Endothelial cell of umbilical vein (primary cell): Measurements from ENCODE around the gene SCO2. TPM values are rescaled to one million over a fixed set of nuclear protein-coding genes. Genes with fewer than 3 reads are reported as not detected.

Experiments used
- BruUV-seq: library from RNA; stranded (reverse); fragments of 400-500 nt; replicated peaks from 2 replicates; lab custom pipeline; 2021; lab: Mats Ljungman, UMichigan
- CTCF ChIA-PET: fragments of 300-600, 350-600 bp; sonication (Branson Sonifier 250); formaldehyde crosslinking; loops from one replicate; lab custom pipeline; 2021; ENCODE audit warnings: antibody characterized with exemption, inconsistent platforms; lab: Charles Lee
- POLR2A ChIA-PET: fragments of 300-600, 350-600 bp; sonication (Branson Sonifier 250); formaldehyde crosslinking; loops from one replicate; lab custom pipeline; 2021; ENCODE audit warnings: antibody characterized with exemption, inconsistent platforms; lab: Charles Lee
- DNase-seq: peaks from one replicate; pipeline ENCODE4 v3.0.0-alpha.2; 2011; ENCODE audit warnings: low read depth, low spot score
- FAIRE-seq: peaks from 2 replicates; lab custom pipeline; 2011; peaks lifted over from hg19 to GRCh38; lab: Jason Lieb, UNC
- H2AFZ ChIP-seq: 2 replicates; pipeline ENCODE4 v1.6.0; 2012; ENCODE audit warnings: low read depth, low read length, control low read depth, inconsistent platforms
- H3K27ac ChIP-seq: 2 replicates; pipeline ENCODE4 v1.5.1; 2011; ENCODE audit warnings: low read depth, mild to moderate bottlenecking, control low read depth, low read length, moderate library complexity; ENCODE audit not compliant: insufficient read depth
- H3K27me3 ChIP-seq, 2 experiments: 2 replicates each; pipeline versions ENCODE4 v1.6.0 to v1.6.1; 2011; ENCODE audit warnings: low read length in 2 of 2, mixed read lengths in 1 of 2; ENCODE audit not compliant: control insufficient read depth in 2 of 2, insufficient read depth in 2 of 2
- H3K36me3 ChIP-seq, 2 experiments: 2 replicates in 1 of 2; 3 replicates in 1 of 2; pipeline ENCODE4 v1.5.1; 2011; ENCODE audit warnings: low read length in 2 of 2, mild to moderate bottlenecking in 1 of 2, moderate library complexity in 1 of 2; ENCODE audit not compliant: control insufficient read depth in 2 of 2, insufficient read depth in 2 of 2; ENCODE audit errors: extremely low read depth in 1 of 2
- H3K4me1 ChIP-seq: 3 replicates; pipeline ENCODE4 v1.5.1; 2011; ENCODE audit warnings: mild to moderate bottlenecking, low read length; ENCODE audit not compliant: control insufficient read depth, insufficient read depth; ENCODE audit errors: extremely low read depth
- H3K4me2 ChIP-seq: 2 replicates; pipeline ENCODE4 v1.6.1; 2011; ENCODE audit warnings: low read length, control low read depth, mixed read lengths; ENCODE audit not compliant: insufficient read depth
- H3K4me3 ChIP-seq, 3 experiments: fragments of 200-600 bp in 1 of 3; sonication (generic), shearing (Covaris generic) in 1 of 3; replicated peaks in 1 of 3; 2 replicates each; pipeline ENCODE4 v1.5.1; 2011 to 2016; ENCODE audit warnings: control low read depth in 3 of 3, low read length in 3 of 3, mild to moderate bottlenecking in 2 of 3, inconsistent platforms in 1 of 3, low read depth in 1 of 3, moderate library complexity in 1 of 3; ENCODE audit not compliant: insufficient read depth in 1 of 3
- H3K79me2 ChIP-seq: 2 replicates; pipeline ENCODE4 v1.6.0; 2012; ENCODE audit warnings: low read length, inconsistent platforms; ENCODE audit not compliant: control insufficient read depth, insufficient read depth
- H3K9ac ChIP-seq: replicated peaks from 2 replicates; pipeline ENCODE3; 2011; ENCODE audit warnings: low read length, control low read depth; ENCODE audit not compliant: insufficient read depth; ENCODE audit errors: extremely low read depth
- H3K9me1 ChIP-seq: replicated peaks from 3 replicates; pipeline ENCODE4 v1.6.0; 2011; ENCODE audit warnings: mild to moderate bottlenecking, low read length; ENCODE audit not compliant: control insufficient read depth, insufficient read depth; ENCODE audit errors: extremely low read depth
- H3K9me3 ChIP-seq: replicated peaks from 2 replicates; pipeline ENCODE4 v1.5.1; 2012; ENCODE audit warnings: low read length, inconsistent platforms; ENCODE audit not compliant: control insufficient read depth, insufficient read depth
- H4K20me1 ChIP-seq: replicated peaks from 2 replicates; pipeline ENCODE3; 2011; ENCODE audit warnings: mild to moderate bottlenecking, low read length; ENCODE audit not compliant: control insufficient read depth, insufficient read depth; ENCODE audit errors: extremely low read depth
- CTCF ChIP-seq, 2 donors: IDR thresholded peaks; 1 replicate in 1 of 2; 2 replicates in 1 of 2; pipeline ENCODE4 v1.5.1; 2011; ENCODE audit warnings: low read length in 2 of 2, mild to moderate bottlenecking in 2 of 2, moderate library complexity in 2 of 2, control low read depth in 1 of 2, inconsistent platforms in 1 of 2, low read depth in 1 of 2; ENCODE audit not compliant: insufficient read depth in 1 of 2; ENCODE audit errors: extremely low read depth in 1 of 2
- EZH2 ChIP-seq: IDR thresholded peaks from 2 replicates; pipeline ENCODE4 v1.6.1; 2012; ENCODE audit warnings: borderline replicate concordance, low read depth, mild to moderate bottlenecking, moderate library complexity, low read length, inconsistent platforms; ENCODE audit not compliant: severe bottlenecking
- FOS ChIP-seq: IDR thresholded peaks from 2 replicates; pipeline ENCODE4 v1.6.1; 2011; ENCODE audit warnings: mild to moderate bottlenecking, low read length, moderate library complexity, borderline replicate concordance; ENCODE audit not compliant: insufficient read depth
- JUN ChIP-seq: IDR thresholded peaks from 2 replicates; pipeline ENCODE4 v1.6.1; 2011; ENCODE audit warnings: borderline replicate concordance, low read depth; ENCODE audit not compliant: insufficient read length, insufficient read depth
- MAX ChIP-seq: IDR thresholded peaks from 2 replicates; pipeline ENCODE4 v1.6.1; 2011; ENCODE audit not compliant: insufficient read depth, insufficient read length
- MYC ChIP-seq: IDR thresholded peaks from one replicate; pipeline ENCODE4 v1.6.1; 2011; ENCODE audit warnings: mild to moderate bottlenecking, low read depth, low read length
- POLR2A ChIP-seq: IDR thresholded peaks from 2 replicates; pipeline ENCODE4 v1.6.1; 2012; ENCODE audit warnings: low read depth, mild to moderate bottlenecking, control low read depth, low read length
- POLR2AphosphoS5 ChIP-seq: IDR thresholded peaks from 2 replicates; pipeline ENCODE4 v1.6.1; 2012; ENCODE audit warnings: low read depth, mild to moderate bottlenecking, control low read depth, low read length, moderate library complexity; ENCODE audit not compliant: insufficient read depth
- dilution Hi-C: fragments of 300-500 bp; cut with MboI; formaldehyde crosslinking; loops from one replicate; pipeline ENCODE4 v1.15.0; 2019; ENCODE audit warnings: low sequenced_read_pairs; ENCODE audit not compliant: extremely low pct_ligation_motif_present
- intact Hi-C: fragments of 100-400 bp; cut with micrococcal nuclease; formaldehyde crosslinking; loops from one replicate; pipeline ENCODE4 v1.10.0; 2022
- polyA plus RNA-seq, 4 experiments: library from polyadenylated mRNA; depleted of rRNA in 3 of 4; stranded (reverse) in 3 of 4; unstranded in 1 of 4; fragments of >200 nt; gene quantifications; 2 replicates each; pipeline versions ENCODE4 v1.2.1 to v1.2.3, GENCODE V29; 2011 to 2012; ENCODE audit warnings: missing spikeins in 1 of 4
- total RNA-seq: library from RNA; stranded (reverse); gene quantifications from 2 replicates; pipeline ENCODE4 v1.2.3, GENCODE V29; 2021

SCO2 gene
- total and polyA plus RNA-seq, 2 donors (not counting 3 experiments of a cell fraction or from before 2014, with no cell fraction given): 3.5 to 3.7 TPM

GRCh38 chr22:50483977-50484853 is 41.2 kb downstream of the SCO2 start:
- dilution Hi-C loops: no loop called here
- intact Hi-C loops: no loop called here
- CTCF ChIA-PET: interaction anchor here (0.7 to 2.6 kb wide), 2 partner anchors 14 to 244 kb away, joined by 4 to 17 read pairs; no protein-coding TSS in a partner anchor

More at GRCh38 chr22:50483977-50484853, 41.2 kb downstream of the SCO2 start:
- Histone ChIP-seq H3K4me2 (no peak overlapping the region), H4K20me1 (no peaks in the 10 kb centered on the region), H3K9ac (no peak overlapping the region), H3K9me3 (no peaks in the 10 kb centered on the region), H3K9me1 (no peaks in the 10 kb centered on the region), H2AFZ (no peak overlapping the region), H3K4me3 (no peak overlapping the region), H3K36me3 (no peaks in the 10 kb centered on the region), H3K27me3 (peaks cover 10 to 22% of the 10 kb centered on the region in 2 experiments), H3K27ac (no peak overlapping the region), H3K4me1 (no peaks in the 10 kb centered on the region), H3K79me2 (no peaks in the 10 kb centered on the region)
- no TSS peak for BruUV-seq
- FAIRE-seq (no peak), DNase-seq (no peak)
- TF ChIP-seq MYC (no peak), EZH2 (no peak), MAX (no peak), CTCF (IDR thresholded peaks at IDR 0.05; ENCODE audit: extremely low read depth in 1 of 2, insufficient read depth in 1 of 2, low read depth in 1 of 2, low read length in 2 of 2) (no peak), POLR2AphosphoS5 (no peak), FOS (no peak), JUN (no peak), POLR2A (no peak)
- POLR2A ChIA-PET: no interaction called here
